K562 (cell line): ENCODE data around the gene SMG6. TPM values are rescaled to one million over a fixed set of nuclear protein-coding genes. Genes with fewer than 3 reads are reported as not detected.

ENCODE experiments used
- ATAC-seq: fragments of 200-7000 bp; cut with Tn5 transposase; 3 replicates; pipeline ENCODE4 v1.9.1; 2020; ENCODE audit warnings: moderate library complexity
- BruUV-seq: library from RNA; stranded (reverse); fragments of 400-500 nt; replicated peaks from 2 replicates; lab custom pipeline; 2021; lab: Mats Ljungman, UMichigan
- CTCF ChIA-PET: fragments of 300-600 bp; formaldehyde crosslinking; extraction: SDS; loops from one replicate; lab custom pipeline; 2021; ENCODE audit warnings: low intra/inter-chr PET ratio; lab: Yijun Ruan, JAX
- POLR2A ChIA-PET: fragments of 300-600, 350-650 bp; sonication (Branson Sonifier 250); formaldehyde crosslinking; extraction: SDS; loops from one replicate; lab custom pipeline; 2021; ENCODE audit warnings: antibody characterized with exemption, inconsistent platforms; lab: Yijun Ruan, JAX
- DNase-seq, 4 experiments: peaks; one replicate each; pipeline versions ENCODE4 v3.0.0 to v3.0.0-alpha.2; 2011 to 2018; ENCODE audit warnings: low spot score in 3 of 4, mixed read lengths in 3 of 4; ENCODE audit errors: extremely low read depth in 1 of 4
- FAIRE-seq: peaks from 2 replicates; lab custom pipeline; 2011; peaks lifted over from hg19 to GRCh38; lab: Jason Lieb, UNC
- H2AFZ ChIP-seq: 2 replicates; pipeline ENCODE4 v1.6.0; 2011; ENCODE audit warnings: low read depth, low read length, control low read depth, inconsistent platforms
- H3K27ac ChIP-seq: fragments of 200-600 bp; 3 replicates; pipeline ENCODE4 v1.8.0; 2011; ENCODE audit warnings: low read depth, mild to moderate bottlenecking, control low read depth, inconsistent platforms, low read length, moderate library complexity, mixed read lengths; ENCODE audit errors: extremely low read depth
- H3K27me3 ChIP-seq, 2 experiments: fragments of 300-600 bp in 1 of 2; 2 replicates in 1 of 2; 3 replicates in 1 of 2; pipeline versions ENCODE4 v1.6.0 to v1.8.0; 2011; ENCODE audit warnings: inconsistent platforms in 2 of 2, low read length in 2 of 2, mild to moderate bottlenecking in 1 of 2, mixed read lengths in 1 of 2, moderate library complexity in 1 of 2; ENCODE audit not compliant: control insufficient read depth in 2 of 2, insufficient read depth in 2 of 2
- H3K36me3 ChIP-seq: fragments of 300-600 bp; 3 replicates; pipeline ENCODE4 v1.8.0; 2011; ENCODE audit warnings: mild to moderate bottlenecking, low read length, inconsistent platforms; ENCODE audit not compliant: control insufficient read depth, insufficient read depth
- H3K4me1 ChIP-seq, 2 experiments: fragments of 200-600 bp in 1 of 2; replicated peaks in 1 of 2; 2 replicates in 1 of 2; 3 replicates in 1 of 2; pipeline versions ENCODE4 v1.5.1 to v1.8.0; 2011; ENCODE audit warnings: inconsistent platforms in 2 of 2, low read length in 2 of 2, mild to moderate bottlenecking in 1 of 2, mixed read lengths in 1 of 2, moderate library complexity in 1 of 2; ENCODE audit not compliant: control insufficient read depth in 2 of 2, insufficient read depth in 2 of 2
- H3K4me2 ChIP-seq: 2 replicates; pipeline ENCODE4 v1.6.1; 2011; ENCODE audit warnings: low read length, control low read depth, inconsistent platforms, mixed read lengths; ENCODE audit not compliant: insufficient read depth
- H3K4me3 ChIP-seq: fragments of 200-600 bp; sonication (generic), shearing (Covaris generic); 2 replicates; pipeline ENCODE4 v1.5.1; 2016; ENCODE audit warnings: control low read depth, inconsistent platforms
- H3K79me2 ChIP-seq: fragments of 200-600 bp; 3 replicates; pipeline ENCODE4 v1.8.0; 2011; ENCODE audit warnings: low read length, inconsistent platforms; ENCODE audit not compliant: control insufficient read depth, insufficient read depth
- H3K9ac ChIP-seq, 2 experiments: 2 replicates each; pipeline versions ENCODE4 v1.6.0 to v1.6.1; 2011; ENCODE audit warnings: low read depth in 2 of 2, low read length in 2 of 2, control low read depth in 1 of 2, inconsistent platforms in 1 of 2, mild to moderate bottlenecking in 1 of 2, mixed read lengths in 1 of 2; ENCODE audit not compliant: insufficient read depth in 1 of 2
- H3K9me1 ChIP-seq: one replicate; pipeline ENCODE4 v1.6.0; 2011; ENCODE audit warnings: inconsistent platforms, mild to moderate bottlenecking, low read length, moderate library complexity; ENCODE audit not compliant: control insufficient read depth, insufficient read depth
- H3K9me3 ChIP-seq: replicated peaks from 2 replicates; pipeline ENCODE4 v1.5.1; 2011; ENCODE audit warnings: low read depth, low read length, inconsistent platforms; ENCODE audit not compliant: control insufficient read depth, insufficient read depth
- H4K20me1 ChIP-seq: replicated peaks from 2 replicates; pipeline ENCODE4 v1.6.1; 2011; ENCODE audit warnings: low read length, inconsistent platforms, mixed read lengths; ENCODE audit not compliant: control insufficient read depth, insufficient read depth
- E2F1 ChIP-seq: sonication (generic); formaldehyde crosslinking; IDR thresholded peaks from 2 replicates; pipeline ENCODE4 v1.8.1; 2023; ENCODE audit warnings: mild to moderate bottlenecking, missing genetic modification reagents, moderate library complexity
- HINFP ChIP-seq: fragments of 450-650 bp; conservative IDR thresholded peaks from 2 replicates; pipeline ENCODE4 v1.6.1; 2016; ENCODE audit warnings: missing genetic modification characterization, low read depth, mild to moderate bottlenecking, control low read depth, missing compliant biosample characterization
- MXD1 ChIP-seq: fragments of 250-450 bp; sonication (Bioruptor Pico); IDR thresholded peaks from 2 replicates; pipeline ENCODE4 v1.8.0; 2021; ENCODE audit warnings: borderline replicate concordance, mild to moderate bottlenecking, moderate library complexity; ENCODE audit not compliant: poor library complexity, severe bottlenecking
- RREB1 ChIP-seq: fragments of 250-450 bp; sonication (Bioruptor Pico); IDR thresholded peaks from 2 replicates; pipeline ENCODE4 v1.4.0; 2020
- ZNF592 ChIP-seq: fragments of 450-650 bp; IDR thresholded peaks from 2 replicates; pipeline ENCODE4 v1.6.1; 2017; ENCODE audit warnings: antibody characterized with exemption, mild to moderate bottlenecking
- ZSCAN29 ChIP-seq: fragments of 450-650 bp; IDR thresholded peaks from 2 replicates; pipeline ENCODE4 v1.6.1; 2017
- whole genome bisulfite sequencing: fragments of 100-300 bp; shearing (Covaris generic); methylation state at CpG from one replicate; pipeline ENCODE4 v1.1.6; 2016; ENCODE audit warnings: low coverage, mixed read lengths; ENCODE audit not compliant: insufficient coverage; ENCODE audit errors: missing lambda C conversion rate; 5-methylcytosine and 5-hydroxymethylcytosine counted together
- in situ Hi-C: fragments of 300-500 bp; cut with MboI; formaldehyde crosslinking; loops from 4 replicates; pipeline ENCODE4 v1.15.0; 2018; ENCODE audit warnings: inconsistent platforms, mixed read lengths
- intact Hi-C: fragments of 100-400 bp; cut with micrococcal nuclease; formaldehyde crosslinking; loops from 2 replicates; pipeline ENCODE4 v1.14.2; 2022
- polyA plus RNA-seq, 8 experiments: library from polyadenylated mRNA; depleted of rRNA in 4 of 8; stranded (reverse) in 5 of 8; unstranded in 3 of 8; fragments of >200 nt; fragmentation: Nextera tagmentation in 2 of 8; fragmentation: Illumina TruSeq in 1 of 8; extraction: Ambion mirVana in 2 of 8; extraction: Trizol in 1 of 8; gene quantifications; 2 replicates each; pipeline versions ENCODE4 v1.2.1 to v1.2.3, GENCODE V29; 2011 to 2014; ENCODE audit warnings: inconsistent platforms in 1 of 8, missing spikeins in 1 of 8
- total RNA-seq, 7 experiments: library from RNA; depleted of rRNA in 6 of 7; stranded (reverse); fragments of >200 nt in 6 of 7; fragmentation: Illumina TruSeq in 2 of 7; extraction: Trizol in 2 of 7; gene quantifications; 2 replicates each; pipeline versions ENCODE4 v1.2.1 to v1.2.3, GENCODE V29; 2011 to 2021; ENCODE audit warnings: low replicate concordance in 1 of 7

SMG6 gene
- total and polyA plus RNA-seq, 9 of the 15 experiments (the other 6 are each of a cell fraction or from before 2014, with no cell fraction given) = 0.44 to 13.9 (median 6.0) TPM

- in situ Hi-C loops = no loop called here
- Histone ChIP-seq H3K4me2 (no peak overlapping the region), H2AFZ (no peak overlapping the region), H3K9ac (no peak overlapping the region), H3K27me3 (no peaks in the 10 kb centered on the region), H3K9me1 (no peaks in the 10 kb centered on the region), H3K36me3 (peaks cover 7% of the 10 kb centered on the region; the same call in 2 of the 3 replicates), H3K9me3 (no peaks in the 10 kb centered on the region), H3K4me3 (no peak overlapping the region), H3K79me2 (no peaks in the 10 kb centered on the region), H3K27ac (no peak overlapping the region), H4K20me1 (no peaks in the 10 kb centered on the region), H3K4me1 (no peaks in the 10 kb centered on the region)
- WGBS = 67% methylated on average over 12 of the region's 13 CpGs
- BruUV-seq = no TSS peak
- ChIA-PET CTCF (no interaction called here), POLR2A (interaction anchor here (0.7 kb wide), 1 partner anchor 17 kb away, joined by 3 read pairs; no protein-coding TSS in a partner anchor)
- no peak for ATAC-seq
- intact Hi-C loops = no loop called here
- DNase-seq = no peak
- no peak for FAIRE-seq
- TF ChIP-seq RREB1 (CRISPR knock-in tag) = no peak
- TF ChIP-seq E2F1 (CRISPR knock-in tag) = no peak
- TF ChIP-seq ZNF592 = no peak
- TF ChIP-seq HINFP (tag) = no peak
- no peak for TF ChIP-seq MXD1
- no peak for TF ChIP-seq ZSCAN29
Measured at GRCh38 chr17:2181206-2181896, 122.2 kb downstream of the SMG6 start.
